KMS-11 (cell line): ENCODE data around the gene ARL15.

ENCODE experiments used
- H2AFZ ChIP-seq: fragments of 200-600 bp; sonication (generic); 2 replicates; pipeline ENCODE4 v1.6.1; 2016; ENCODE audit warnings: antibody characterized with exemption, mixed run types, low read depth
- H3K27ac ChIP-seq: fragments of 200-600 bp; sonication (generic); 2 replicates; pipeline ENCODE4 v1.6.1; 2016; ENCODE audit warnings: mild to moderate bottlenecking, mixed run types
- H3K27me3 ChIP-seq: fragments of 200-600 bp; sonication (generic); 2 replicates; pipeline ENCODE4 v1.6.1; 2017; ENCODE audit warnings: mild to moderate bottlenecking, low read depth, mixed run types, moderate library complexity; ENCODE audit not compliant: insufficient read depth
- H3K36me3 ChIP-seq: fragments of 200-600 bp; sonication (generic); 2 replicates; pipeline ENCODE4 v1.6.1; 2017; ENCODE audit warnings: mild to moderate bottlenecking, mixed run types; ENCODE audit not compliant: insufficient read depth
- H3K4me1 ChIP-seq: fragments of 200-600 bp; sonication (generic); 2 replicates; pipeline ENCODE4 v1.6.1; 2016; ENCODE audit warnings: mild to moderate bottlenecking, low read depth, mixed run types; ENCODE audit not compliant: poor library complexity, severe bottlenecking
- H3K4me2 ChIP-seq: fragments of 200-600 bp; sonication (generic); 2 replicates; pipeline ENCODE4 v1.7.0; 2016; ENCODE audit warnings: mild to moderate bottlenecking, mixed run types
- H3K4me3 ChIP-seq: fragments of 200-600 bp; sonication (generic); IDR thresholded peaks from 2 replicates; pipeline ENCODE4 v1.6.1; 2017; ENCODE audit warnings: low read depth, low read length, mixed read lengths; ENCODE audit not compliant: insufficient read depth
- H3K79me2 ChIP-seq: fragments of 200-600 bp; sonication (generic); 2 replicates; pipeline ENCODE4 v1.6.1; 2016; ENCODE audit warnings: low read depth, mixed run types; ENCODE audit not compliant: insufficient read depth
- H3K9ac ChIP-seq: fragments of 200-600 bp; sonication (generic); 2 replicates; pipeline ENCODE4 v1.6.1; 2016; ENCODE audit warnings: mild to moderate bottlenecking, mixed run types
- H4K20me1 ChIP-seq: fragments of 200-600 bp; sonication (generic); 2 replicates; pipeline ENCODE4 v1.6.1; 2016; ENCODE audit warnings: mild to moderate bottlenecking, mixed run types; ENCODE audit not compliant: insufficient read depth
- TF ChIP-seq, protein P1 (sequence below): fragments of 200-600 bp; sonication (generic); conservative IDR thresholded peaks from 2 replicates; pipeline ENCODE4 v1.6.1; 2017; ENCODE audit warnings: low read depth, mild to moderate bottlenecking, antibody characterized with exemption, low read length, moderate library complexity, mixed read lengths

Gene ARL15

DNA sequence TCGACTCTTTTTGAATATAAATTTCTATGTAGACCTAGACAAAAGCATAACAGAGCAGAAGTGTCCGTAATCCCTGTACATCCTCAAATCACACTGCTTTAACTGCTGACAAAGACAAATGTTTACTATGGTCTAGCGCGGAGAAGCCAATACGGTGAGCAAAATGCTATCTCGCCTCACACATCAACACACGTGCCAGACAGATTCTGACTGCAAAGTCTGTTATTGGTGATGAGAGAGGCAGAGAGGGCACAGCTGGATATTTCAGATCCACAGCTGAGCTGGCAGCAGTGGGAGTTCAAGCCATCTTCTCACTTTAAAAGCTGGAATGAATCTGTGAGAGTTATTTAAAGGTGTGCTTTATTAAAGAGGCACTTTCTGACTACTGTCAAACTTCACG is 124.3 kb downstream of the ARL15 start:
- no peak overlapping the region for H3K4me2 ChIP-seq
- no peak overlapping the region for H3K9ac ChIP-seq

DNA sequence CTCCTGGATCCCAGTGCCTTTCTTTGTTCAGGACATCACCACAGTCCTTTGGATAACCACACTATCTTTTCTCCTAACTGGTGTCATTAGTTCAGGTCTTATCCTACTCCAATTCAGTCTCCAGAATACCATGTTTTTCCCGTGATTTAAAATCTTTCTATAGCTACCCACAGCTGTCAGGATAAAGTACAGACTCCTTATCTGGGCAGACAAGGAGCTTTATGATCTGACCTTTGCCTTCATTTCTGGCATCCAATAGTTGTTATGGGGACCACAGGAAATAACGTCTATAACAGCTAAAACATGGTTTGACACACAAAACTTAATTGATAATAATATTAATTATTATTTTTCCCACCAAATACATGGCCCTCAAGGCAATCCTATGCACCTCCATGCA is 125.6 kb downstream of the ARL15 start:
- H3K9ac ChIP-seq = no peak overlapping the region
- H3K79me2 ChIP-seq = no peaks in the 10 kb centered on the region
- H3K4me2 ChIP-seq = no peak overlapping the region
- no peaks in the 10 kb centered on the region for H3K27me3 ChIP-seq
- H3K4me1 ChIP-seq = no peaks in the 10 kb centered on the region
- no peak overlapping the region for H2AFZ ChIP-seq
- H3K27ac ChIP-seq = no peak overlapping the region
- no peak overlapping the region for H3K4me3 ChIP-seq
- H4K20me1 ChIP-seq = no peaks in the 10 kb centered on the region
- no peaks in the 10 kb centered on the region for H3K36me3 ChIP-seq
- TF ChIP-seq, protein P1, sequence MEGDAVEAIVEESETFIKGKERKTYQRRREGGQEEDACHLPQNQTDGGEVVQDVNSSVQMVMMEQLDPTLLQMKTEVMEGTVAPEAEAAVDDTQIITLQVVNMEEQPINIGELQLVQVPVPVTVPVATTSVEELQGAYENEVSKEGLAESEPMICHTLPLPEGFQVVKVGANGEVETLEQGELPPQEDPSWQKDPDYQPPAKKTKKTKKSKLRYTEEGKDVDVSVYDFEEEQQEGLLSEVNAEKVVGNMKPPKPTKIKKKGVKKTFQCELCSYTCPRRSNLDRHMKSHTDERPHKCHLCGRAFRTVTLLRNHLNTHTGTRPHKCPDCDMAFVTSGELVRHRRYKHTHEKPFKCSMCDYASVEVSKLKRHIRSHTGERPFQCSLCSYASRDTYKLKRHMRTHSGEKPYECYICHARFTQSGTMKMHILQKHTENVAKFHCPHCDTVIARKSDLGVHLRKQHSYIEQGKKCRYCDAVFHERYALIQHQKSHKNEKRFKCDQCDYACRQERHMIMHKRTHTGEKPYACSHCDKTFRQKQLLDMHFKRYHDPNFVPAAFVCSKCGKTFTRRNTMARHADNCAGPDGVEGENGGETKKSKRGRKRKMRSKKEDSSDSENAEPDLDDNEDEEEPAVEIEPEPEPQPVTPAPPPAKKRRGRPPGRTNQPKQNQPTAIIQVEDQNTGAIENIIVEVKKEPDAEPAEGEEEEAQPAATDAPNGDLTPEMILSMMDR = no peak

More for the DNA sequence above, 124.3 kb downstream of the ARL15 start:
- Histone ChIP-seq H3K27ac (no peak overlapping the region), H4K20me1 (no peaks in the 10 kb centered on the region), H3K36me3 (no peaks in the 10 kb centered on the region), H3K4me1 (no peaks in the 10 kb centered on the region), H2AFZ (no peak overlapping the region), H3K27me3 (no peaks in the 10 kb centered on the region), H3K79me2 (no peaks in the 10 kb centered on the region), H3K4me3 (no peak overlapping the region)
- TF ChIP-seq, protein P1 = no peak

DNA sequence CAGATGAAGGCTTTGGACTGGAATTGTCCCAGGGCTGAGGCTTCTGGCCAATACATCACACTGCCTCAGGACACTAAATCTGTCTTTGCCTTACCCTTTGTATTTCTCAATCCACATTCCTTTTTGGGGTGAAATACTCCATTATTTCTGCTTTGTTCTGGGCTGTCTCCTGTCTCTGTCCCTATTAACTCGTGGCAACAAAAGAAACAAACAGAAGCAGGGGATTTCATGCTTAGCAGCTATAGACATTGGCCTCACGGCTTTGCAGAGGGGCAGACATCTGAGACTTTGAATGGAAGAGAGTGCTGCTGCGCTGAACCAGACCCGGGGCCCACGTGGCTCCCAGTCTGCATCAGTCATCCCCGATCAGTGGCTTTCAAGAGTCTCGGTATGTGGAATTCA is 129.7 kb downstream of the ARL15 start:
- TF ChIP-seq, protein P1 = no peak
- H3K27ac ChIP-seq = no peak overlapping the region
- no peak overlapping the region for H3K4me3 ChIP-seq
- H3K9ac ChIP-seq = no peak overlapping the region
- H4K20me1 ChIP-seq = no peaks in the 10 kb centered on the region
- no peak overlapping the region for H2AFZ ChIP-seq
- no peaks in the 10 kb centered on the region for H3K4me1 ChIP-seq
- no peaks in the 10 kb centered on the region for H3K79me2 ChIP-seq
- H3K4me2 ChIP-seq = no peak overlapping the region
- no peaks in the 10 kb centered on the region for H3K36me3 ChIP-seq
- H3K27me3 ChIP-seq = no peaks in the 10 kb centered on the region

DNA sequence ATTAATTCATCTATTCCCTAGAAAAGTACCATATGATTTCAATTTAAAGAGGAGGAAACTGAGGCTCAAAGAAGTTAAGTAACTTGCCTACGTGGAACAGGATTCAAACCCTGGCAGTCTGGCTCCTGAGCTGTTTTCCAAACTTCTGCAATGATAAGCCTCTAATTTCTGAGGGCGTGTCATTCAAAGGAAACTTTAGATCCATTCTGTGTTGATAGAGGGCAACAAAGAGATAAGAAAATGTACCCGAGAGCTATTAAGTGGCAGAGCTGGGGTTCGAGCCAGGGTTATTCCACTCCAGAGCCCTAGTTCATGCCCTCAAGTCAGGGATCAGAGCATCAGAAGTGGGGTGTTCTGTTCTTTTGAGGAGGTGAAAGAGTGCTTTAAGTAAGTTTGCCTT is 131.4 kb downstream of the ARL15 start:
- no peak overlapping the region for H3K4me2 ChIP-seq
- H3K9ac ChIP-seq = no peak overlapping the region
- TF ChIP-seq, protein P1 = no peak
- no peak overlapping the region for H3K4me3 ChIP-seq
- no peaks in the 10 kb centered on the region for H3K4me1 ChIP-seq
- no peaks in the 10 kb centered on the region for H4K20me1 ChIP-seq
- no peak overlapping the region for H2AFZ ChIP-seq
- no peaks in the 10 kb centered on the region for H3K27me3 ChIP-seq
- H3K36me3 ChIP-seq = no peaks in the 10 kb centered on the region
- H3K79me2 ChIP-seq = no peaks in the 10 kb centered on the region
- H3K27ac ChIP-seq = no peak overlapping the region

DNA sequence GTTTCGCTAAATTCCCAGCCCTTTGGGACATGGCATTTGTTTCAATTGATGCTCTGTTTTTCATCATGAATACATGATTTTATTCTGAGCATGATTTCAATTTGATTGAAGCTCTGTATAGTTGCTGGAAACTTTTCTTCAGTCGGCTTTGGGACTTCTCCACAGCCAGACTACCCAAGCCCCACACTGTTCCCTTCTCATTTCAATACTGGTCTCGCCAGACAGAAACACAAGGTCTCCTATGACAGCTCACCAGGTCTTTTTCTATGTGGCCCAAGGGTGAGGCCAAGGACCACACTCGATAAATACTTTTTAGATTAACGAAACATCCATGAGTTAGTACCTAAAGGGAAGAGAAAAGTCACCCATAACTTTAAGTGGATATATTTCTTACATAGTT is 132.2 kb downstream of the ARL15 start:
- TF ChIP-seq, protein P1 = no peak
- Histone ChIP-seq H2AFZ (no peak overlapping the region), H4K20me1 (no peaks in the 10 kb centered on the region), H3K36me3 (no peaks in the 10 kb centered on the region), H3K79me2 (no peaks in the 10 kb centered on the region), H3K4me2 (no peak overlapping the region), H3K9ac (no peak overlapping the region), H3K27ac (no peak overlapping the region), H3K27me3 (no peaks in the 10 kb centered on the region), H3K4me1 (no peaks in the 10 kb centered on the region), H3K4me3 (no peak overlapping the region)
